Measurements from ENCODE around the gene LENG1.

Gene LENG1

DNA sequence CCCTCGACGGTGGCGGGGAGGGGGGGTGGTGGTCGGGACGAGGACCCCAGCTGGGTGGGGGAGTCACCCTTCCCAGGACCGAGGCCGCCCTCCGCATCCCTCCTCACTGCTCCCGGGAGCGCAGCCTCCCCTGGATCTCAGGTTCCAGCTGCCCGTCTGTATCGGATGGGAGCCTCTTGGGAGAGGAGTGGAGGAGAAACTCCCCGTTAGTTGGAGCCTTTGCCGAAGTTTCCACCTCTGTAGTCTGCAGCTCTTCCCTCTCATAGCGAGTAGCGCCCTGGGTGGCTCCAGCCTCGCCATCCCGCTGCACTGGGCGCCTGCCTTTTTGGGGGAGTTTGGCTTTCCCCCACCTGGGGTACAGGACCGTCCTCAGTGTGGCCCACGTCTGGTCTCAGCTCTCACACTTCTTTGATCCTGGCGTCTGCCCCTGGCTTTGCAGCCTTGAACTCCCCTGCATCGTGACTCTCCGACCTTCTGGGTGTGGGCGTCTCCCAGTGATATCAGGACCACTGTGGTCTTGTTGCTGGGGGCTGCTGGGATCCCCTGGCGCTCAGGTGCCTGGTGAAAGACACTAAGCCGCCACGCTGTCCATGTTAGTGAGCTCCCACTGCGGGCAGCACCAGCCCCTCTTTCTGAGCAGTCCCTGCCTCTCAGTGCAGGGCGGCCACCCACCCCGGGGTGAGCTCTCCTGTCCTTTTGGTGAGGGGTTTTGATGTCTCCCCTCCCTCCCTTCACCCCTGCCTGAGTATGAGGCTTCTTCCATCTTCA lies 20.8 kb downstream of the LENG1 start:
- DNase-seq (ENCODE audit: low spot score): no peak

DNA sequence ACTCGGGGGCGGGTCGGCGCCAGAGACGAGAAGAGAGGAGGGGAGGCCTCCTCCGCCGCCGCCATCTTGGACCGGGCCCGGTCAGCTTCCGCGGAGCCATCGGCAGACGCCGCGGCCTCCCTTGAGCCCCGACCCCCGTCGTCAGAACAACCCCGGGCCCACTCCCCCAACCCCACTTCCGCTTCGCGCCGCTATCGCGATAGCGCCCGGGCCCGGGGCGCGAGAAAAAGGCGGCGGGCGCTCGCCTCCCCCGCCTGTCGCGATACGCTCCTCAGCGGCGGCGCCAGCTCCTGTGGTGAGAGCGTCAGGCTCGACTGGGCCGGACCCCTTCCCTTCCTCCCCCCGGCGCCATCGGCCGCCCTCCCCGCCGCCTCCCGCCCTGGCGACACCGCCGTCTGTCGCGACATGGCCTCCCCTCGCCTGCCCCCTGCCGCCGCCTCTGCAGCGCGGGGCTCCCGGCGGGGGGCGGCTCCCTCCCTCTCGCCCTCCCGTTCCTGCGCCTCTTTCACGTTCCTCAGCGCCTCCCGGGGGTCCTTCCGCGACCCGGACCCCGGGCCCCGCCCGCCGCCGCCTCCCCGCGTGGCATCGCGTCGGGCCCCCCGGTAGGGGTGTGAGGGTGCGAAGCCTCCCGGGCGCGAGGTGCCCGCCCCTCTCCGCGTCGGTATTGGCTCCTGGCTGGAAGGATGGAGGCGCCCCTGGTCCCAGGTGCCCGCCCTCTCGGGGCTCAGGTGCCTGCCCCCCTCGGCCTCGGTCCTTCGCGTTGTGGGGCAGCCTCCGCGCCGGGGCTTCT lies 21.6 kb downstream of the LENG1 start, which contains the start of gene CNOT3:
TSS of gene CNOT3 (plus strand) at position 64 of the 790 bp plus-strand sequence. CDS start 5,217 bp downstream, outside the sequence.
- peak; percentile 47 for DNase-seq (ENCODE audit: low spot score)

DNA sequence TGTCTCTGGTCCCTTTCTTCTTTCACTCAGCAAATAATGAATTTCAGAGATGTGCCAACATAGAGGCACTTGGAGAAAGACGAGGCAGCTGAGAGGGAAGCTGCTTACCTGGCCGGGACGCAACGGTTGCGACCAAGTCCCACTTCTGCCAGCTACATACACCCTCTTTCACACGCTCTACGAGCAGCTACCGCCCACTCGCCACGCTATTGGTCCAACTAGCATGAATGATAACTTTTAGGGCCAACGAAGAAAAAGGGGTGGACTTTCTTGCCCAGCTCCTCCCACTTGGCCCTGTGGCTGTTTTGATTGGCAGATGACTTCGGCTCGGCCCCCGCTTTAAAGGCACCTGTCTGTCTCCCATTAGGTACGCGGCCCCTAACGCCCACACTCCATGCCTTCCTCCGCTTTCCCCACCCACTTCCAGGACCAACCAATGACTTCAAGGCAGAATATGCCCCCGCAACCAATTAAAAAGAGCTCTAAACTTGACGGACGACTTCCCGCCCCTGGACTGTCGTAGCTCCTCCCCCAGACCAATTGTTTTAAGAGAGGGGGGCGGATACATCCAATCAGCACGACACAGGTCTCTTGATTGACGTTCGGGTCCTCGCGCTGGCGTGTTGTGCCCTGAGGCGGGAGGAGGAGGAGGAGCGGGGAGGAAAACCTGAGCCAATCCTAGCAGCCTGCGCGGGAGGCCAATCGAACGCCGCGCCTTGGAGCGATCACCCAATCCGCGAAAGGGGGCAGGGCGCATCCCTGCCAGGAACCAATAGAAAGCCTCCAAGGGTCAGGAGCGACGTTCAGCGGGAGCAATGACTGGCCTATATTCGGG lies 22.4 kb downstream of the LENG1 start:
- peak; percentile 99 for DNase-seq (ENCODE audit: low spot score)

DNA sequence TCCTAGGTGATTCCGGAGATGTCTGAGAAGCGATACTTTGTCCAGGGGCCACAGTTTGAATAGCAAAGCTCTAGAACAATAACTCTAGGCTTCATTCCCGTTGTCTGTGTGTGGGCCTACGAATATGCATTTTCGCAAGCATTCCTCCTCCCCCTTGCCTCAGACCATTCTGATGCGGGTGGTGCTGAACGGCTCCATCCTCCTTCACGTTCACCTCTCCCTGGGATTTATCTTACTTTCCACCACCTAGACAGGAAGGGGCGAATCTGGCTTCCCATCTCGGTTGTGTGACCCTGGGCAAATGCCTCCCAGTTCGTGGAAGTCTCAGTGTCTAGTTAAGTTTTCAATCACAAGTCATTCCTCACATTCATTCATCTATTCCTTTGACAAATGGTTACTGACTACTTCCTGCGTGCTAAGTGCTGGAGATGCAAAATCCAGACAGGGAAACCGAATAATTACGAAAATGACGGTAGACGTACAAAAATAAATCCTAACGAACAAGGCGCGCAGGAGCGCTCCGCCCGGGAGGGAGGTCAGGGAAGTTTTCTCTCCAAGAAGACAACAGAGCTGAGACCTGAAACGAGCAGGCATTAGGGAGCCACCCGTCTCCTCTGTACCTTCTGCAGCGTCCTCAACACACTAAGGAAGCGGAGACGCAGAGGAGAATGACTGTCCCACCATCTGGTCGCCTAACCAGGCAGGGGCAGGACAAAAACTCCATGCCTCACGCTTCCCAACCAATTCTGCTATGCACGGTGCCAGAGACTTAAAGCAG lies 23.2 kb downstream of the LENG1 start:
- DNase-seq (ENCODE audit: low spot score): no peak

DNA sequence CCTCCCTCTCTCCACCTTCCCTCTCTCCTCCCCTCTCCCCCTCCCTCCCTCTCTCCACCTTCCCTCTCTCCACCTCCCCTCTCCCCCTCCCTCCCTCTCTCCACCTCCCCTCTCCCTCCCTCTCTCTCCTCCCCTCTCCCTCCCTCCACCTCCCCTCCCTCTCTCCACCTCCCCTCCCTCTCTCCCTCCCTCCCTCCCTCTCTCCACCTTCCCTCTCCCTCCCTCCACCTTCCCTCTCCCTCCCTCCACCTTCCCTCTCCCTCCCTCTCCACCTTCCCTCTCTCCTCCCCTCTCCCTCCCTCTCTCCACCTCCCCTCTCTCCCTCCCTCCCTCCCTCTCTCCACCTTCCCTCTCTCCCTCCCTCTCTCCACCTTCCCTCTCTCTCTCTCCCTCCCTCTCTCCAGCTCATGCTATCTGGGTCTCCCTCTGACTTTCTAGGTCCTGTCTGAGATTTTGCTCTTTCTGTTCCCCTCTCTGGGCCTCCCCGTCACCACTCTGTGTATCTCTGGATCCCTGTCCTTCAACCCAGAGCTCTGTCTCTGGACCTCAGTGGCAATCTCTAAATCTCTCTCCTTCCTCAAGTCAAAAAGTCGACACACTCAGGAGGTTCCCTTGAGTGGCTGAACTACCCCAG lies 25.4 kb downstream of the LENG1 start:
- DNase-seq (ENCODE audit: low spot score): no peak

DNA sequence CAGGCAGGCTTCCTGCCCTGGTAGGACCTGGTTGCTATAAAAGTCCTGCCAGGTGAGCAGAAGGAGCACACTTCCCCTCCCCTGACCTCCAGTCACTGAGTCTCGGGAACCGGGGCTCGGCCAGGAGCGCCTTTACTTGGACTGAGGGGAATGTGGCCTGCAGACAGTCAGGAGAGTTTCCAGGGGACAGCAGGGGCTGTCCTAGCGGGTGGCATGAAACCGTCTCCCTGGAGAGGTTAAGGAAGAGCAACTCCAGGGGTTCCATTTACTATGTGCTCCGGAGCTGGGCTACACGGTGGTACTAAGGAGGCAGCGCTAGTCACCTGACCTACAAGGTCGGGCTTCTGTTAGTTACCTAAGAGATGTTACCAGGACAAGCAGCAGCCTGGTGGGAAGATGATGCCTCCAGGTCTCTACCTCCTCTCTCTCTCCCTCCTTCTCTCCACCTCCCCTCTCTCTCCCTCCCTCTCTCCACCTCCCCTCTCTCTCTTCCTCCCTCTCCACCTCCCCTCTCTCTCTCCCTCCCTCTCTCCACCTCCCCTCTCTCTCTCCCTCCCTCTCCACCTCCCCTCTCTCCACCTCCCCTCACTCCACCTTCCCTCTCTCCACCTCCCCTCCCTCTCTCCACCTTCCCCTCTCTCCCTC lies 26.1 kb downstream of the LENG1 start:
- DNase-seq (ENCODE audit: low spot score): no peak

DNA sequence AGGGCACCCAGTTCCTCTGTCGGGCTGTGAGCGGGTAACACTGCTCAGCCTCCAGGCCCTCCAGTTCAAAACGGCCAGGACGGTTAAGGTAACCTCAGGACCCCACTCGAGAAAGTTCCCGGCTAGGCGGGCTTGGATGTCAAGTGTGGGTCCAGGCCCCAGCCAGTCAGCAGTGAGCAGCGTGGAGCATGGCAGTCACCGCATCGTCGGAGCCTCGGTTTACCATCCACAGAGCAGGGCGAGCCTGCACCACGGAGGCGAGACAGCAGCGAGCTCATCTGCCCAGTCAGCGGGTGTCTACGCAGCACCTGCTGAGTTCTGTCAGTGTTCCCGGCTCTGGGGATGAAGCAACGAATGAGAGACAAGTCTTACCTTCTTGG lies 29.9 kb downstream of the LENG1 start:
- no peak for DNase-seq (ENCODE audit: low spot score)

DNA sequence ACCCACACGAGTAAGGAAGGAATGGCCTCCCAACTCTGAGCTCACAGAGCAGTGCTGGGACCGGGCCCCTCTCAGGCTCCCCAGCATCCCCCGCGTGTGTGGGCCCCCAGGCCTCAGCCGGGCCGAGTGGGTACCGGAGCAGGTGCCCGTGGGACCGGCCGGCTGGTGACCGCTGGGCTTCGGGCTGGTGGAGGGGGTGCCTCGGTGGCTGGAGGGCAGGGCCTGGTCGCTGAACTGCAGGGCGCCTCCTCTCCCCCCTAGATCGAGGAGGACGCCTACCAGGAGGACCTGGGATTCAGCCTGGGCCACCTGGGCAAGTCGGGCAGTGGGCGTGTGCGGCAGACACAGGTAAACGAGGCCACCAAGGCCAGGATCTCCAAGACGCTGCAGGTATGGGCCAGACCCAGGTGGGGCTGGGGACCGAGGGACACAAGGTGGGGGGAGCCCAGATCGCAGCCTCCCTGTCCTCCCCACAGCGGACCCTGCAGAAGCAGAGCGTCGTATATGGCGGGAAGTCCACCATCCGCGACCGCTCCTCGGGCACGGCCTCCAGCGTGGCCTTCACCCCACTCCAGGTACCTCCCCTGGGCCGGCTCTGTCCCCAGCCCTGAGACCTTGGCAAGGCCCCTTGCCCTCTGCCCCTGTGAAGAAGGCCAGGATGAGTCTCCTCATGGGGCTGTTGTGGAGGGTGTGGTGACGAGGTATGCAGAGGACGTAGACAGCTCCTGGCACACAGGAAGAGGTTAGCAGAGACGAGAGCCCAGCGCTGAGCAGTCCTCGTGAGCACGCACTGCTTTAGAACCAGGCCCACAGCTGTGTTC lies 30.5 kb downstream of the LENG1 start:
- no peak for DNase-seq (ENCODE audit: low spot score)

DNA sequence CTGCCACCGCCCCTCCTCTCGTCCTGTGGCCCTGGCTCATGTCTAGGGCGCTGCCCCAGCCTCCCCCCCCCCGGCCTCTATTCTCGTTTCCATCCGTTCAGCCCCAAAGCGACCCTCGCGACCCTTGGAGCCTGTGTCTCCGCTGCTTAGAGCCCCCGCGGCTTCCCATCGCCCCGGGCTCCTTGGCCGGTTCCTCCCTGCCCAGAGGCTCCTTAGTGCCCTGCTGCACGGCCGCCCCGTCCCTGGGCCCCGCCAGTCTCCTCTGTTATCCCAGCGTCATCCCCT lies 31.1 kb downstream of the LENG1 start:
- no peak for DNase-seq (ENCODE audit: low spot score)

DNA sequence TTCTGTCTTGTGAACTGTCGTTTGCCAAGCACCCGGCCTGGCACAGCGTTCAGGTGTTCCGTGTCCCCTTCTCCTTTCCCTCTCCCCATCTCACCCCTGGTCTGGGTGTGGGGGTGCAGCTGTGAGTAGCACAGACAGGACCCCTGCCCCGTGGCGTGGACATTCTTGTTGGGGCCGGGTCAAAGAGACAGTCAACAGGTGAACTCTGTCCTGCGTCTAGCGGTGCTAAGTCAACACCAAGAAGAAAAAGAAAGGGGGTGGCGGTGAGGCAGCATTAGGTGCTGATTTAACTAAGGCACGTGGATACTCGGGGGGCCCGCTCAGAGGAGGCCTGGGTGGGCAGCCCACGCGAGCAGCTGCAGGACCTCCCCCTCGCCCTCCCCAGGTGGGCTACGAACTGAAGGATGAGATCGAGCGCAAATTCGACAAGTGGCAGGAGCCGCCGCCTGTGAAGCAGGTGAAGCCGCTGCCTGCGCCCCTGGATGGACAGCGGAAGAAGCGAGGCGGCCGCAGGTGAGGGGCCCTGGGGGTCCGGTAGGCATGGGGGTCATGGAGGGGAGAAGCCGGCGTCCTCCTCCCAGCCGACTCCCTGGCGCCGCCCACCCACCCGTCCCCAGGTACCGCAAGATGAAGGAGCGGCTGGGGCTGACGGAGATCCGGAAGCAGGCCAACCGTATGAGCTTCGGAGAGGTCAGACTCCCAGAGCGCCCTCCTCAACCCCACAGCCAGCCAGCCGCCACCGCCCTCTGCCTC lies 31.7 kb downstream of the LENG1 start:
- no peak for DNase-seq (ENCODE audit: low spot score)

DNA sequence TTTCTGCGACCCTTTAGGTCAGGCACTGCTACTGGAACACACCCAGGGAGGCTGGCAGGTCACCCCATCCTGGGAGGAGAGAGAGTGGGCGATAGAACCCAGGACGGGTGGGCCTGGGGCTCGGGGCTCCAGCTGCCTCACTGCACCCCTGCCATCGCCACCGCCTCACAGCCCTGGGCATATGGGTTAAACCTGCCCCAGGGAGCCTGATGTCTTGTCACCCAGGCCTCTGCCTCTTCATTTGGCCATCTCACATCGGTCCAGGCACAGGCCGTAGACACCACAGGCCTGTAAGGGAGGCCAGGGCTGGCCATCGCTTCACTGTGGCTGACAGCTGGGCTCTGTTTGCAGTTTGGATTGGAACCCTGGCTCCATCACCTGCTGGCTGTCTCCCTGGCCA lies 33.8 kb downstream of the LENG1 start:
- no peak for DNase-seq (ENCODE audit: low spot score)

DNA sequence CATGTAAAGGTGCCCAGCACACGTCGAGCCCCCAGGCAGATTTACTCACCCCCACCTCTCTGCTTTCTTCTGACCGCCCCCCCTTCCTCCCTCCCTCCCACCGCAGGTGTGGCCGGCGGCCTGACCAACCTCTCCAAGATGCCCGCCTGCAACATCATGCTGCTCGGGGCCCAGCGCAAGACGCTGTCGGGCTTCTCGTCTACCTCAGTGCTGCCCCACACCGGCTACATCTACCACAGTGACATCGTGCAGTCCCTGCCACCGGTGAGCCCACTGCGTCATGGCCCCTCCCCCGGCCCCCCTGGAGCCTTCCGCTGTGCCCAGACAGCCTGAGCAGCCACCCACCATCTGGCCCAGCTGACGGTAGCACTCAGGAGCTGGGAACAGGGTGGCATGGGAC lies 35.1 kb downstream of the LENG1 start:
- DNase-seq (ENCODE audit: low spot score): no peak

DNA sequence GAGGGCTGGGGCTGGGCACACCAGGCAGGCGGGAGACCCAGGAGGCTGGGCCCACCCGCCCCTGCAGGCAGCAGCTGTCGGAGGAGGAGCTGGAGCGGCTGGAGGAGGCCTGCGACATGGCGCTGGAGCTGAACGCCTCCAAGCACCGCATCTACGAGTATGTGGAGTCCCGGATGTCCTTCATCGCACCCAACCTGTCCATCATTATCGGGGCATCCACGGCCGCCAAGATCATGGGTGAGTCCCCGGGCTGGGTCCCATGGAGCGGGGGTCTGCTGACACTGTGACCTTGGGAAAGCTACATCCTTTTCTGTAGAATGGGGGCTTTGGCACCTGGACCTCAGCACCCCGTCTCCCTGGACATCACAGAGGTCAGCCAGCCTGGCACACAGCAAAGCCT lies 35.8 kb downstream of the LENG1 start:
- no peak for DNase-seq (ENCODE audit: low spot score)

DNA sequence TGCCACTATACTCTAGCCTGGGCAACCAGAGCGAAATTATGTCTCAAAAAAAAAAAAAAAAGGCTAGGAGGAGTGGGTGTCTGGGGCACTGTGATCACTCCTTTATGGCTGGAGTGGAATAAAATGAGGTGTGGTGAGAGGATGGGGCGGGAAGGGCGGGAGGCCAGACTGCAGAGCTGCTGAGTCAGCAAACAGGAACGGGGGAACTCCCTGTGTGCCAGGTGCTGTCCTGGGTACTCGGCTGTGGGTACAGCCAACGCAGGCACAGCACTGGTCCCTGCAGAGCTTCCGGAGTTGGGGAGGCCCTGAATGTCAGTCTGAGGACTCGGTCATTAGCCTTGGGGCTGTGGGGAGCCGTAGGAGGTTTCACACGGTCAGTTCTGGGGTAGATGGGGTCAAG lies 38.3 kb downstream of the LENG1 start:
- no peak for DNase-seq (ENCODE audit: low spot score)

DNA sequence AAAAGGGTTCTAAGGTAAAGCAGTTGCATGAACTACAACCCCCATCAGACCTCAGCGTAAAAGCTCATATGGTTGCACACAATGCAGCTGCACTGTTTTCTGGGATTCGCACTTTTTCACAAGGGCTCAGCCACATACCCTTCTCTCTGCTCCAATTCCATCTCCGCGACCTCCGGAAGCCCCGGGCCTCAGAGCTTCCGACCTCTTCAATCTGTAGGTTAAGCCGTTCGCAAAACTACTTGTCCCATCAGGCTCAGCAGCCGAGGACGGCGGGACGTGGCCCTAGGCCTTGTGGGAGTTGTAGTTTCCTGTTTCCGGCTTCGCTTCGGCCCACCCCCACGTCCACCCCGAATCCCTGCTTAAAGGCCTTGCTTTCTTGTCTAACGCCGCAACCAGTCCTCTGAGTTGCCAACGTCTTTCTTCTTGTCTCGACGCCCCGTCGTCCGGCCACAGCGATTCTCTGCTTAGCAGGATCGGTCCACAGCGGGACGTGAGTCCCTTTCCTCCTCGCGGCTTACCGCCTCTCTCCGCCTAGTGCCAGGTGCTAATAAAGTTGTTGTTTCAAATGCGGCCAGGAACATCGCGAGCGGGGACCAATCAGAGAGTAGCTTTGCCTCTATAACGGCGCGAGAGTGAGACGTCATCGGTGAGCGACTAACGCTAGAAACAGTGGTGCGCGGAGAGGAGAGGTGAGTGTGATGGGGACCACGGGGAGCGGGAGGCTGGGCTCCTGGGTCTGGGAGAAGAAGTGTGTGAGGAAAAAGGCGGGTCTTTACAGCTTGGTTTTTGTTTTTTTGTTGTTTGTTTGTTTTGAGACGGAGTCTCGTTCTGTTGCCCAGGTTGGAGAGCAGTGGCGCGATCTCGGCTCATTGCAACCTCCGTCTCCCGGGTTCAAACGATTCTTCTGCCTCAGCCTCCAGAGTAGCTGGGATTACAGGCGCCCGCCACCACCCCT lies 44.1 kb downstream of the LENG1 start, which contains the start of the genes PRPF31 and TFPT:
TSS of gene PRPF31 (plus strand) at position 646 of the 955 bp plus-strand sequence. CDS start 2,525 bp downstream, outside the sequence.
TSS of gene TFPT (minus strand) at position 549 of the 955 bp plus-strand sequence. CDS start at position 161, 388 bp downstream.
- DNase-seq (ENCODE audit: low spot score): peak; percentile 97

DNA sequence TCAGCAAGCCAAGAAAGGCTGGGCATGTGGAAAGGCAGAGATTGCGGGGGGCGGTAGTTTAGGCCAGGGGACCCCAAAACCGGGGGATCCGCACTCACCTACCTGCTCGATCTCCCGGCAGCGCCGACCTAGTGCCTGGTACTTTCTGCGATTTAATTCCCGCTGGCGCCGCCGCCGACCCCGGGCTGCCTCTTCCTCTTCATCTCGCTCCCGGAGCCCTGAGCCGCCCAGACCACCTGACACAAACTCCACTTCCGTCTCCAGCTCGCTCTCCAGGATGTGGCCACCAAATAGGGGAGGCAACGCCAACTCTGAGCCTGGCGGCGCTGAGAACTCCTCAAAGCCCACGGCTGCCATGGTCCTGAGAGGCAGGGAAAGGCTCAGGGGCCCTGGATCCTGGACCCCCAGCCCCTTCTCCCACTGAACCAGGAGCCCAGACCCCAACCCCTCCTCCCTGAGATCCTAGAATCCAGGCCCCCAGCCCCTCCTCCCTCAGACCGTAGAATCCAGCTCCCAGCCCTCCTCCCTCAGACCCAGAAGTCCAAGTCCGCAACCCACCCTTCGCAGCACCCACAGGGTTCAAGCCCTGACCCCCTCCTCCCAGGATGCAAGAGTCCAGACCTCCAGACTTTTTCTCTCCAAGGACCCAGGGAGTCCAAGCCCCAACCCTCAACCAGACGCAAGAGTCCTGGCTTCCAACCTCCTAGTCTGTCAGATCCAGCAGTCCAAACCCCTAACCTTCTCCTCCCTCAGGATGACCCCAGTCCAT lies 45.0 kb downstream of the LENG1 start:
- DNase-seq (ENCODE audit: low spot score): peak; percentile 58

DNA sequence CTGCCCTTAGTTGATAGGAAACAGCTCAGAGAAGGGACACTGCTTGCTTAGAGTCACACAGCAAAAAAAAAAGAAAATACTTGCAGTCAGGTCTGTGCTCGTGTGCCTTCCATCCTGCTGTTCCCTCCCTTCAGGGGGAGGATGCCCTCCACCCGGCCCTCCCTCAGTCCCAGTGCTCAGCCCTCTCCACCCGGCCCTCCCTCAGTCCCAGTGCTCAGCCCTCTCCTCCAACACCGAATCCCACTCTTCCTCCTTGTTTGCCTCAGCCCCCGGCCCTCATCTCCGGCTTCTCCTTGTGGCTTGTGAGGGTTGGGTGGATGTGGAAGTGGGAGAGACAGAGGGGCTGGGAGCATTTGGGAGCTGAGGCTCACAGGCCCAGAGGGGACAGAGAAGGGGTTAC lies 49.9 kb downstream of the LENG1 start:
- no peak for DNase-seq (ENCODE audit: low spot score)

Data from germinal center (tissue), 1 donor.